Femur (tissue), 1 donor: ENCODE measurements around the gene GALNS.

Experiments
- DNase-seq: peaks from one replicate; pipeline ENCODE4 v3.0.0-alpha.2; 2017

GALNS gene

GRCh38 chr16:88888461-88889387, 32.0 kb upstream of the GALNS start:
- DNase-seq, result peak; percentile 46

GRCh38 chr16:88888057-88888456, 31.3 kb upstream of the GALNS start:
- no peak for DNase-seq

GRCh38 chr16:88886845-88887521, 30.2 kb upstream of the GALNS start:
- DNase-seq, result peak; percentile 87

GRCh38 chr16:88886420-88886844, 29.7 kb upstream of the GALNS start:
- no peak for DNase-seq

- DNase-seq, result no peak
These were observed 29.0 kb upstream of the GALNS start for GRCh38 chr16:88885693-88886280.

- no peak for DNase-seq
These were observed 28.0 kb upstream of the GALNS start for GRCh38 chr16:88884569-88885271.

- DNase-seq, result peak; percentile 72
These were observed 27.2 kb upstream of the GALNS start for GRCh38 chr16:88883946-88884345.

GRCh38 chr16:88883117-88883895, 26.6 kb upstream of the GALNS start:
- no peak for DNase-seq

- DNase-seq, result no peak
These were observed 25.7 kb upstream of the GALNS start for GRCh38 chr16:88882358-88883030.

- DNase-seq, result no peak
These were observed 25.1 kb upstream of the GALNS start for GRCh38 chr16:88881675-88882357.

- no peak for DNase-seq
These were observed 24.4 kb upstream of the GALNS start for GRCh38 chr16:88881007-88881615.

GRCh38 chr16:88880226-88881006, 23.7 kb upstream of the GALNS start:
- DNase-seq, result no peak

GRCh38 chr16:88879788-88880055, 23.0 kb upstream of the GALNS start:
- no peak for DNase-seq

GRCh38 chr16:88878967-88879787, 22.4 kb upstream of the GALNS start:
- no peak for DNase-seq

GRCh38 chr16:88878356-88878755, 21.6 kb upstream of the GALNS start:
- no peak for DNase-seq

- no peak for DNase-seq
These were observed 21.0 kb upstream of the GALNS start for GRCh38 chr16:88877564-88878289.

- no peak for DNase-seq
These were observed 20.3 kb upstream of the GALNS start for GRCh38 chr16:88876942-88877526.

GRCh38 chr16:88875703-88876234, 19.0 kb upstream of the GALNS start:
- DNase-seq, result no peak
